Heart left ventricle (tissue), 13 donors: ENCODE data around the gene ATPAF1.

Experiments
- POLR2A ChIP-seq, 2 donors: fragments of 450-650 bp; IDR thresholded peaks; one replicate each; pipeline ENCODE4 v1.6.1; 2017; ENCODE audit warnings: antibody characterized with exemption in 2 of 2, mild to moderate bottlenecking in 2 of 2, moderate library complexity in 2 of 2
- TF ChIP-seq, protein P1 (sequence below), 12 donors: fragments of 200-600 bp; sonication (generic) in 4 of 12; IDR thresholded peaks; one replicate each; pipeline versions ENCODE4 v1.5.0 to v1.8.0; 2018 to 2022; ENCODE audit warnings: antibody characterized with exemption in 12 of 12, mild to moderate bottlenecking in 5 of 12
- donor health status: ischemic (EF 13 %, LVEDD 7.1; RV severe dilation, severe dysfunction).
- donor health status: DM: no; HTN: yes; CAD: no.
- donor health status: DM: no; HTN: no; CAD: no.
- donor health status: ischemic (EF 25% LVEDD 6.9; RV normal size, moderate dysfunction).
- donor health status: ischemic (EF 25% LVEDD 5.7; RV mildly dilated, moderate dysfunction).
- donor health status: ischemic (EF 35%, LVEDD 5.7; RV mildly dilated, moderate dysfunction).
- donor health status: nonischemic (EF 11% LVEDD 7.7; RV severe dilation, severe dysfunction).
- donor health status: DM: yes; HTN: yes; CAD: no.
- donor health status: PGD.
- donor health status: ischemic (EF 29% LVEDD 5.4; RV normal size, mild dysfunction).
- donor health status: nonischemic (EF 23%, LVEDD 6.1; RV moderate dilation, normal function).

DNA sequence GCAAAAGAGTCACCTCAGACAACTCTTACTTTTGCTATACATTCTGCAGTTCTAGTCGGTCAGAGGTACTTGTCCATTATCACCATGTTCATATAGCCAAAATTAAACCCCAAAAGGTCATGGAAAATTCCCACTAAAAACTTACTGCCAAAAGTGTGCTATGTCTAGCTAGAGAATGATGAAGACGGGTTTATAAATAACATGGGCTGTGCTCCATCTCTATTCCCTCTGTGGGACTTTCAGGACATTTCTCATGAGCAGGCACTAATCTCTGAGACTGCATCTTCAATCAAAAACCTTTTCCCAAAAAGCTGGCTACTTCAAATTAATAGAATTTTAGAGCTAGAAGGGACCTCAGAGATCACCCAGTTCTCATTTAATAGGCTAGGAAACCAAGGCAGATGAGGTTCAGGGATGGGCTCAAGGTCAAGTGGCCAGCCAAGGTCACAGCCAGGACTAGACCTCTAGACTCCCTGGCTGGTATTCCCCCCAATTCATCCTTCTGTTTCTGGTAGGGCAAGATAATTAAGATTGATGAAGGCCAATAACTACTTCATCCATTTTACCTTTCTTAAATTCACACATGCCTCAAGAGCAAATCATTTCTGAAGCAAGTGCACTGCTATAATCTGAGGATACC, 30.6 kb downstream of the ATPAF1 start:
- TF ChIP-seq, protein P1, sequence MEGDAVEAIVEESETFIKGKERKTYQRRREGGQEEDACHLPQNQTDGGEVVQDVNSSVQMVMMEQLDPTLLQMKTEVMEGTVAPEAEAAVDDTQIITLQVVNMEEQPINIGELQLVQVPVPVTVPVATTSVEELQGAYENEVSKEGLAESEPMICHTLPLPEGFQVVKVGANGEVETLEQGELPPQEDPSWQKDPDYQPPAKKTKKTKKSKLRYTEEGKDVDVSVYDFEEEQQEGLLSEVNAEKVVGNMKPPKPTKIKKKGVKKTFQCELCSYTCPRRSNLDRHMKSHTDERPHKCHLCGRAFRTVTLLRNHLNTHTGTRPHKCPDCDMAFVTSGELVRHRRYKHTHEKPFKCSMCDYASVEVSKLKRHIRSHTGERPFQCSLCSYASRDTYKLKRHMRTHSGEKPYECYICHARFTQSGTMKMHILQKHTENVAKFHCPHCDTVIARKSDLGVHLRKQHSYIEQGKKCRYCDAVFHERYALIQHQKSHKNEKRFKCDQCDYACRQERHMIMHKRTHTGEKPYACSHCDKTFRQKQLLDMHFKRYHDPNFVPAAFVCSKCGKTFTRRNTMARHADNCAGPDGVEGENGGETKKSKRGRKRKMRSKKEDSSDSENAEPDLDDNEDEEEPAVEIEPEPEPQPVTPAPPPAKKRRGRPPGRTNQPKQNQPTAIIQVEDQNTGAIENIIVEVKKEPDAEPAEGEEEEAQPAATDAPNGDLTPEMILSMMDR (IDR thresholded peaks at IDR 0.05), result no peak
- no peak for TF ChIP-seq POLR2A (IDR thresholded peaks at IDR 0.05)
